ENCODE measurements around the gene HECTD2.

GRCh38 chr10:91411621-91412020 lies 1.5 kb downstream of the HECTD2 start:
- no peak for TF ChIP-seq CTCF (IDR thresholded peaks at IDR 0.05)
- TF ChIP-seq POLR2A (IDR thresholded peaks at IDR 0.05), result no peak
